Activated T-cell treated with anti-CD3 and anti-CD28 coated beads, Interleukin-2, amount 50 U/mL, for 24 hours (primary cell): ENCODE results near the gene ALPK3.
A peak's percentile ranks its signal among the peaks of the same experiment; 100 is the strongest.

Experiments
- DNase-seq: peaks from one replicate; pipeline ENCODE4 v3.0.0-alpha.2; 2020
- H3K27ac Mint-ChIP-seq: 2 replicates; pipeline ENCODE4 v1.8.0; 2020; ENCODE audit warnings: mild to moderate bottlenecking, mixed read lengths
- H3K27me3 Mint-ChIP-seq: 2 replicates; pipeline ENCODE4 v1.8.0; 2020; ENCODE audit warnings: mixed read lengths
- H3K36me3 Mint-ChIP-seq: 2 replicates; pipeline ENCODE4 v1.8.0; 2020; ENCODE audit warnings: low read depth, mixed read lengths
- H3K4me1 Mint-ChIP-seq: 2 replicates; pipeline ENCODE4 v1.8.0; 2020; ENCODE audit warnings: low read depth, mixed read lengths
- H3K4me3 Mint-ChIP-seq: 2 replicates; pipeline ENCODE4 v1.8.0; 2020; ENCODE audit warnings: mild to moderate bottlenecking, moderate library complexity, mixed read lengths
- H3K9me3 Mint-ChIP-seq: 2 replicates; pipeline ENCODE4 v1.8.0; 2020; ENCODE audit warnings: mixed read lengths

ALPK3 gene

GRCh38 chr15:84789762-84790161, 27.4 kb upstream of the ALPK3 start:
- no peaks in the 10 kb centered on the region for H3K9me3 Mint-ChIP-seq
- no peaks in the 10 kb centered on the region for H3K27me3 Mint-ChIP-seq
- H3K4me1 Mint-ChIP-seq, result peaks cover 39% of the 10 kb centered on the region
- no peak overlapping the region for H3K27ac Mint-ChIP-seq
- DNase-seq, result no peak
- H3K4me3 Mint-ChIP-seq, result no peak overlapping the region
- H3K36me3 Mint-ChIP-seq, result peaks cover 89% of the 10 kb centered on the region

- Mint-ChIP-seq H3K27me3 (no peaks in the 10 kb centered on the region), H3K36me3 (peaks cover 86% of the 10 kb centered on the region), H3K4me1 (peaks cover 31% of the 10 kb centered on the region), H3K9me3 (no peaks in the 10 kb centered on the region), H3K27ac (peak overlapping the region; percentile 12), H3K4me3 (no peak overlapping the region)
- no peak for DNase-seq
Measured at GRCh38 chr15:84790676-84791075, 26.5 kb upstream of the ALPK3 start.

- Mint-ChIP-seq H3K9me3 (no peaks in the 10 kb centered on the region), H3K27ac (no peak overlapping the region), H3K27me3 (no peaks in the 10 kb centered on the region), H3K4me1 (peaks cover 23% of the 10 kb centered on the region), H3K36me3 (peaks cover 83% of the 10 kb centered on the region), H3K4me3 (no peak overlapping the region)
- no peak for DNase-seq
Measured at GRCh38 chr15:84791763-84792162, 25.4 kb upstream of the ALPK3 start.

GRCh38 chr15:84793431-84794161, 23.6 kb upstream of the ALPK3 start:
- peaks cover 7% of the 10 kb centered on the region for H3K4me1 Mint-ChIP-seq
- no peak for DNase-seq
- H3K27me3 Mint-ChIP-seq, result no peaks in the 10 kb centered on the region
- no peak overlapping the region for H3K4me3 Mint-ChIP-seq
- peaks cover 82% of the 10 kb centered on the region for H3K36me3 Mint-ChIP-seq
- no peak overlapping the region for H3K27ac Mint-ChIP-seq
- H3K9me3 Mint-ChIP-seq, result no peaks in the 10 kb centered on the region

GRCh38 chr15:84794162-84794547, 23.0 kb upstream of the ALPK3 start:
- Mint-ChIP-seq H3K4me3 (no peak overlapping the region), H3K9me3 (no peaks in the 10 kb centered on the region), H3K36me3 (peaks cover 85% of the 10 kb centered on the region), H3K27me3 (no peaks in the 10 kb centered on the region), H3K27ac (no peak overlapping the region), H3K4me1 (peaks cover 5% of the 10 kb centered on the region)
- DNase-seq, result no peak

- DNase-seq, result no peak
- H3K27me3 Mint-ChIP-seq, result no peaks in the 10 kb centered on the region
- peaks cover 88% of the 10 kb centered on the region for H3K36me3 Mint-ChIP-seq
- H3K9me3 Mint-ChIP-seq, result no peaks in the 10 kb centered on the region
- no peak overlapping the region for H3K27ac Mint-ChIP-seq
- peaks cover 5% of the 10 kb centered on the region for H3K4me1 Mint-ChIP-seq
- no peak overlapping the region for H3K4me3 Mint-ChIP-seq
Measured at GRCh38 chr15:84795186-84795585, 22.0 kb upstream of the ALPK3 start.

- Mint-ChIP-seq H3K9me3 (no peaks in the 10 kb centered on the region), H3K36me3 (peaks cover 87% of the 10 kb centered on the region), H3K27ac (peak overlapping the region; percentile 4), H3K27me3 (no peaks in the 10 kb centered on the region), H3K4me3 (no peak overlapping the region), H3K4me1 (no peaks in the 10 kb centered on the region)
- no peak for DNase-seq
Measured at GRCh38 chr15:84797212-84797611, 19.9 kb upstream of the ALPK3 start.

GRCh38 chr15:84797801-84798200, 19.4 kb upstream of the ALPK3 start:
- H3K27me3 Mint-ChIP-seq, result no peaks in the 10 kb centered on the region
- no peak overlapping the region for H3K27ac Mint-ChIP-seq
- no peak for DNase-seq
- peaks cover 87% of the 10 kb centered on the region for H3K36me3 Mint-ChIP-seq
- no peaks in the 10 kb centered on the region for H3K4me1 Mint-ChIP-seq
- H3K9me3 Mint-ChIP-seq, result no peaks in the 10 kb centered on the region
- no peak overlapping the region for H3K4me3 Mint-ChIP-seq

GRCh38 chr15:84798436-84798946, 18.7 kb upstream of the ALPK3 start:
- Mint-ChIP-seq H3K27me3 (no peaks in the 10 kb centered on the region), H3K27ac (peak overlapping the region; percentile 50), H3K36me3 (peaks cover 89% of the 10 kb centered on the region)

GRCh38 chr15:84799511-84800187, 17.5 kb upstream of the ALPK3 start:
- H3K4me3 Mint-ChIP-seq, result no peak overlapping the region
- H3K9me3 Mint-ChIP-seq, result no peaks in the 10 kb centered on the region
- peak overlapping the region; percentile 22 for H3K27ac Mint-ChIP-seq
- no peak for DNase-seq
- peaks cover 88% of the 10 kb centered on the region for H3K36me3 Mint-ChIP-seq
- no peaks in the 10 kb centered on the region for H3K4me1 Mint-ChIP-seq
- H3K27me3 Mint-ChIP-seq, result no peaks in the 10 kb centered on the region

More at GRCh38 chr15:84798436-84798946, 18.7 kb upstream of the ALPK3 start:
- Mint-ChIP-seq H3K4me1 (no peaks in the 10 kb centered on the region), H3K9me3 (no peaks in the 10 kb centered on the region), H3K4me3 (no peak overlapping the region)
- no peak for DNase-seq

GRCh38 chr15:84800365-84800806, 16.8 kb upstream of the ALPK3 start:
- DNase-seq, result no peak
- H3K27me3 Mint-ChIP-seq, result no peaks in the 10 kb centered on the region
- peaks cover 91% of the 10 kb centered on the region for H3K36me3 Mint-ChIP-seq
- H3K9me3 Mint-ChIP-seq, result no peaks in the 10 kb centered on the region
- H3K4me3 Mint-ChIP-seq, result no peak overlapping the region
- H3K4me1 Mint-ChIP-seq, result no peaks in the 10 kb centered on the region
- H3K27ac Mint-ChIP-seq, result no peak overlapping the region

- H3K4me3 Mint-ChIP-seq, result no peak overlapping the region
- H3K27ac Mint-ChIP-seq, result peak overlapping the region; percentile 42
- no peaks in the 10 kb centered on the region for H3K9me3 Mint-ChIP-seq
- H3K27me3 Mint-ChIP-seq, result no peaks in the 10 kb centered on the region
- H3K4me1 Mint-ChIP-seq, result peaks cover 2% of the 10 kb centered on the region
- H3K36me3 Mint-ChIP-seq, result peaks cover 74% of the 10 kb centered on the region
- no peak for DNase-seq
Measured at GRCh38 chr15:84804005-84804900, 12.9 kb upstream of the ALPK3 start.

GRCh38 chr15:84805221-84805620, 11.9 kb upstream of the ALPK3 start:
- Mint-ChIP-seq H3K27me3 (no peaks in the 10 kb centered on the region), H3K4me3 (no peak overlapping the region), H3K36me3 (peaks cover 64% of the 10 kb centered on the region), H3K9me3 (no peaks in the 10 kb centered on the region), H3K27ac (no peak overlapping the region), H3K4me1 (peaks cover 2% of the 10 kb centered on the region)
- no peak for DNase-seq

GRCh38 chr15:84807228-84807627, 9.9 kb upstream of the ALPK3 start:
- Mint-ChIP-seq H3K4me1 (peaks cover 2% of the 10 kb centered on the region), H3K4me3 (no peak overlapping the region), H3K27me3 (no peaks in the 10 kb centered on the region), H3K36me3 (peaks cover 45% of the 10 kb centered on the region), H3K9me3 (no peaks in the 10 kb centered on the region), H3K27ac (no peak overlapping the region)
- no peak for DNase-seq
